DND-41 (cell line): ENCODE results near the gene TTPAL.

Source experiments
- ATAC-seq: fragments of 200-7000 bp; cut with Tn5 transposase; 3 replicates; pipeline ENCODE4 v1.9.1; 2021; ENCODE audit warnings: low read depth; ENCODE audit not compliant: insufficient read depth
- DNase-seq: peaks from one replicate; pipeline ENCODE4 v3.0.0-alpha.2; 2020
- H2AFZ ChIP-seq: 2 replicates; pipeline ENCODE4 v1.6.0; 2012; ENCODE audit warnings: low read depth, low read length
- H3K27ac ChIP-seq: 2 replicates; pipeline ENCODE4 v1.5.1; 2012; ENCODE audit warnings: low read length, inconsistent platforms
- H3K27me3 ChIP-seq: fragments of 200-600 bp; sonication (generic); 2 replicates; pipeline ENCODE4 v1.6.0; 2012; ENCODE audit warnings: low read length, mild to moderate bottlenecking, inconsistent platforms; ENCODE audit not compliant: insufficient read depth, poor library complexity
- H3K36me3 ChIP-seq: 2 replicates; pipeline ENCODE4 v1.5.1; 2012; ENCODE audit warnings: low read length, inconsistent platforms; ENCODE audit not compliant: insufficient read depth
- H3K4me1 ChIP-seq: 2 replicates; pipeline ENCODE4 v1.5.1; 2012; ENCODE audit warnings: mild to moderate bottlenecking, low read length; ENCODE audit not compliant: insufficient read depth
- H3K4me2 ChIP-seq: 2 replicates; pipeline ENCODE4 v1.6.0; 2012; ENCODE audit warnings: mild to moderate bottlenecking, moderate library complexity, low read length, inconsistent platforms; ENCODE audit not compliant: insufficient read depth
- H3K4me3 ChIP-seq, 2 experiments: fragments of 200-600 bp in 1 of 2; shearing (Covaris generic) in 1 of 2; 2 replicates each; pipeline ENCODE4 v1.5.1; 2012 to 2016; ENCODE audit warnings: inconsistent platforms in 2 of 2, low read length in 2 of 2, mild to moderate bottlenecking in 2 of 2, low read depth in 1 of 2, moderate library complexity in 1 of 2
- H3K79me2 ChIP-seq: 2 replicates; pipeline ENCODE4 v1.6.0; 2012; ENCODE audit warnings: low read length, inconsistent platforms; ENCODE audit not compliant: insufficient read depth
- H3K9ac ChIP-seq: 2 replicates; pipeline ENCODE4 v1.6.0; 2012; ENCODE audit warnings: low read depth, mild to moderate bottlenecking, inconsistent platforms, low read length, moderate library complexity
- H3K9me3 ChIP-seq: 2 replicates; pipeline ENCODE4 v1.5.1; 2012; ENCODE audit warnings: low read length, moderate library complexity, mild to moderate bottlenecking, inconsistent platforms; ENCODE audit not compliant: insufficient read depth, severe bottlenecking
- H4K20me1 ChIP-seq: 2 replicates; pipeline ENCODE4 v1.6.0; 2012; ENCODE audit warnings: low read length; ENCODE audit not compliant: insufficient read depth
- CTCF ChIP-seq: IDR thresholded peaks from 2 replicates; pipeline ENCODE4 v1.5.1; 2012; ENCODE audit warnings: borderline replicate concordance, low read length, moderate library complexity, mild to moderate bottlenecking; ENCODE audit not compliant: poor library complexity, severe bottlenecking; ENCODE audit errors: extremely low read depth
- EZH2 ChIP-seq: IDR thresholded peaks from 3 replicates; pipeline ENCODE4 v1.6.1; 2012; ENCODE audit warnings: borderline replicate concordance, low read depth, mild to moderate bottlenecking, moderate library complexity, low read length, inconsistent platforms; ENCODE audit not compliant: severe bottlenecking

TTPAL gene

GRCh38 chr20:44435630-44436335, 39.9 kb upstream of the TTPAL start:
- Histone ChIP-seq H3K79me2 (no peaks in the 10 kb centered on the region), H3K4me1 (no peaks in the 10 kb centered on the region), H2AFZ (no peak overlapping the region), H3K36me3 (no peaks in the 10 kb centered on the region), H4K20me1 (no peaks in the 10 kb centered on the region), H3K27ac (no peak overlapping the region), H3K4me3 (no peak overlapping the region), H3K9ac (no peak overlapping the region), H3K27me3 (peaks cover 3% of the 10 kb centered on the region), H3K4me2 (no peak overlapping the region), H3K9me3 (no peaks in the 10 kb centered on the region)
- ATAC-seq (no peak), DNase-seq (no peak)
- no peak for TF ChIP-seq EZH2
- TF ChIP-seq CTCF = no peak

GRCh38 chr20:44436393-44436792, 39.3 kb upstream of the TTPAL start:
- no peak overlapping the region for H3K4me3 ChIP-seq
- H3K9ac ChIP-seq = no peak overlapping the region
- no peak overlapping the region for H2AFZ ChIP-seq

GRCh38 chr20:44437497-44437896, 38.2 kb upstream of the TTPAL start:
- no peak overlapping the region for H3K4me2 ChIP-seq
- no peak overlapping the region for H3K4me3 ChIP-seq
- H3K4me1 ChIP-seq = no peaks in the 10 kb centered on the region
- H4K20me1 ChIP-seq = no peaks in the 10 kb centered on the region
- no peak overlapping the region for H3K9ac ChIP-seq
- H3K79me2 ChIP-seq = no peaks in the 10 kb centered on the region
- no peak for DNase-seq
- no peak overlapping the region for H2AFZ ChIP-seq
- no peak for ATAC-seq
- no peak overlapping the region for H3K27ac ChIP-seq
- no peaks in the 10 kb centered on the region for H3K9me3 ChIP-seq
- no peaks in the 10 kb centered on the region for H3K36me3 ChIP-seq
- no peak for TF ChIP-seq EZH2
- TF ChIP-seq CTCF = no peak
- H3K27me3 ChIP-seq = peaks cover 3% of the 10 kb centered on the region

More at GRCh38 chr20:44436393-44436792, 39.3 kb upstream of the TTPAL start:
- Histone ChIP-seq H3K4me2 (no peak overlapping the region), H3K36me3 (no peaks in the 10 kb centered on the region), H3K4me1 (no peaks in the 10 kb centered on the region), H3K27ac (no peak overlapping the region), H3K27me3 (peaks cover 3% of the 10 kb centered on the region), H4K20me1 (no peaks in the 10 kb centered on the region), H3K79me2 (no peaks in the 10 kb centered on the region), H3K9me3 (no peaks in the 10 kb centered on the region)
- ATAC-seq (no peak), DNase-seq (no peak)
- TF ChIP-seq EZH2 = no peak
- no peak for TF ChIP-seq CTCF

GRCh38 chr20:44438782-44439181, 36.9 kb upstream of the TTPAL start:
- no peaks in the 10 kb centered on the region for H3K79me2 ChIP-seq
- no peaks in the 10 kb centered on the region for H3K9me3 ChIP-seq
- no peak for DNase-seq
- no peaks in the 10 kb centered on the region for H3K27me3 ChIP-seq
- TF ChIP-seq CTCF (no peak), EZH2 (no peak)
- ATAC-seq = no peak
- no peak overlapping the region for H3K27ac ChIP-seq
- H3K36me3 ChIP-seq = no peaks in the 10 kb centered on the region
- no peak overlapping the region for H3K4me2 ChIP-seq
- no peak overlapping the region for H3K4me3 ChIP-seq
- H2AFZ ChIP-seq = no peak overlapping the region
- no peaks in the 10 kb centered on the region for H4K20me1 ChIP-seq
- H3K4me1 ChIP-seq = no peaks in the 10 kb centered on the region
- H3K9ac ChIP-seq = no peak overlapping the region
